H1 (cell line): ENCODE data around the gene BCL3. TPM values are rescaled to one million over a fixed set of nuclear protein-coding genes. Genes with fewer than 3 reads are reported as not detected.

Experiments
- CTCF ChIA-PET: fragments of 300-600 bp; sonication (Branson Sonifier 250); formaldehyde crosslinking; loops from one replicate; lab custom pipeline; 2021; ENCODE audit not compliant: partially characterized antibody; lab: Charles Lee
- POLR2A ChIA-PET: fragments of 300-600 bp; sonication (Branson Sonifier 250); formaldehyde crosslinking; loops from one replicate; lab custom pipeline; 2021; ENCODE audit warnings: inconsistent platforms; ENCODE audit not compliant: partially characterized antibody; lab: Charles Lee
- DNase-seq, 2 experiments: peaks; one replicate each; pipeline versions ENCODE4 v3.0.0 to v3.0.0-alpha.2; 2010 to 2022; ENCODE audit warnings: low spot score in 2 of 2, low read depth in 1 of 2, mixed read lengths in 1 of 2
- FAIRE-seq: peaks from 2 replicates; lab custom pipeline; 2011; peaks lifted over from hg19 to GRCh38; lab: Jason Lieb, UNC
- H2AFZ ChIP-seq: 2 replicates; pipeline ENCODE4 v1.8.1; 2012; ENCODE audit warnings: low read length, inconsistent platforms
- H2AK5ac ChIP-seq: 2 replicates; pipeline ENCODE4 v1.6.1; 2013; ENCODE audit warnings: low read depth, low read length
- H2BK120ac ChIP-seq: replicated peaks from 2 replicates; pipeline ENCODE3; 2013; ENCODE audit warnings: low read depth, low read length, inconsistent platforms
- H2BK12ac ChIP-seq: 2 replicates; pipeline ENCODE4 v1.6.1; 2013; ENCODE audit warnings: low read depth, low read length
- H2BK15ac ChIP-seq: 2 replicates; pipeline ENCODE4 v1.6.1; 2013; ENCODE audit warnings: low read length
- H2BK20ac ChIP-seq: 2 replicates; pipeline ENCODE4 v1.6.1; 2013; ENCODE audit warnings: low read length
- H2BK5ac ChIP-seq: 2 replicates; pipeline ENCODE4 v1.6.1; 2013; ENCODE audit warnings: low read depth, low read length
- H3K14ac ChIP-seq: 2 replicates; pipeline ENCODE4 v1.6.1; 2013; ENCODE audit warnings: inconsistent platforms; ENCODE audit not compliant: insufficient read length
- H3K18ac ChIP-seq: 2 replicates; pipeline ENCODE4 v1.6.1; 2013; ENCODE audit warnings: low read length; ENCODE audit errors: extremely low read depth
- H3K23ac ChIP-seq: 2 replicates; pipeline ENCODE4 v1.6.1; 2013; ENCODE audit warnings: inconsistent platforms; ENCODE audit not compliant: insufficient read length
- H3K23me2 ChIP-seq: 2 replicates; pipeline ENCODE4 v1.6.1; 2013; ENCODE audit warnings: low read depth, low read length
- H3K27ac ChIP-seq: 2 replicates; pipeline ENCODE4 v1.6.1; 2011; ENCODE audit warnings: low read depth, low read length, inconsistent platforms
- H3K27me3 ChIP-seq, 4 experiments: replicated peaks in 1 of 4; 1 replicate in 1 of 4; 2 replicates in 3 of 4; pipeline versions ENCODE4 v1.6.1 to v1.8.1; 2011 to 2013; ENCODE audit warnings: low read length in 3 of 4, mild to moderate bottlenecking in 3 of 4, inconsistent platforms in 2 of 4, mixed read lengths in 2 of 4, moderate library complexity in 1 of 4; ENCODE audit not compliant: control insufficient read depth in 3 of 4, insufficient read depth in 3 of 4; ENCODE audit errors: extremely low read depth in 1 of 4
- H3K36me3 ChIP-seq, 4 experiments: 2 replicates each; pipeline versions ENCODE4 v1.6.1 to v1.8.1; 2011 to 2013; ENCODE audit warnings: mild to moderate bottlenecking in 4 of 4, low read length in 3 of 4, moderate library complexity in 2 of 4, control low read depth in 1 of 4, inconsistent platforms in 1 of 4; ENCODE audit not compliant: insufficient read depth in 4 of 4, control insufficient read depth in 2 of 4
- H3K4ac ChIP-seq: replicated peaks from 2 replicates; pipeline ENCODE3; 2013; ENCODE audit warnings: low read length, low read depth, mixed read lengths, inconsistent platforms; ENCODE audit not compliant: insufficient read length
- H3K4me1 ChIP-seq, 4 experiments: replicated peaks in 1 of 4; 1 replicate in 1 of 4; 2 replicates in 3 of 4; pipeline versions ENCODE4 v1.6.1 to v1.8.1; 2011 to 2013; ENCODE audit warnings: low read length in 3 of 4, inconsistent platforms in 2 of 4, mixed read lengths in 1 of 4; ENCODE audit not compliant: insufficient read depth in 4 of 4, control insufficient read depth in 3 of 4
- H3K4me2 ChIP-seq, 2 experiments: 2 replicates each; pipeline versions ENCODE4 v1.6.1 to v1.8.1; 2011 to 2013; ENCODE audit warnings: low read depth in 2 of 2, low read length in 2 of 2, control low read depth in 1 of 2, inconsistent platforms in 1 of 2, mild to moderate bottlenecking in 1 of 2; ENCODE audit not compliant: insufficient read depth in 1 of 2
- H3K4me3 ChIP-seq, 4 experiments: fragments of 200-600, 300-600 bp in 1 of 4; sonication (generic), shearing (Covaris generic), sonication (Bioruptor Twin) in 1 of 4; 2 replicates each; pipeline versions ENCODE4 v1.5.1 to v1.8.1; 2011 to 2016; ENCODE audit warnings: low read length in 4 of 4, low read depth in 3 of 4, control low read depth in 2 of 4, inconsistent platforms in 2 of 4, mild to moderate bottlenecking in 2 of 4, mixed read lengths in 1 of 4, moderate library complexity in 1 of 4; ENCODE audit not compliant: insufficient read depth in 2 of 4; ENCODE audit errors: extremely low read depth in 1 of 4
- H3K56ac ChIP-seq: replicated peaks from 2 replicates; pipeline ENCODE3; 2013; ENCODE audit warnings: low read depth, mild to moderate bottlenecking, mixed read lengths, low read length, inconsistent platforms; ENCODE audit not compliant: insufficient read length
- H3K79me1 ChIP-seq: 2 replicates; pipeline ENCODE4 v1.6.1; 2013; ENCODE audit warnings: low read depth, low read length, control low read depth
- H3K79me2 ChIP-seq, 2 experiments: 2 replicates each; pipeline versions ENCODE4 v1.6.1 to v1.8.1; 2012 to 2013; ENCODE audit warnings: low read length in 2 of 2, mild to moderate bottlenecking in 2 of 2, inconsistent platforms in 1 of 2; ENCODE audit not compliant: insufficient read depth in 2 of 2, control insufficient read depth in 1 of 2
- H3K9ac ChIP-seq, 4 experiments: replicated peaks in 1 of 4; 1 replicate in 1 of 4; 2 replicates in 3 of 4; pipeline versions ENCODE4 v1.6.1 to v1.8.1; 2011 to 2013; ENCODE audit warnings: low read depth in 3 of 4, low read length in 3 of 4, control low read depth in 2 of 4, mild to moderate bottlenecking in 2 of 4, moderate library complexity in 2 of 4, inconsistent platforms in 1 of 4; ENCODE audit errors: extremely low read depth in 1 of 4
- H3K9me3 ChIP-seq, 2 experiments: 2 replicates each; pipeline versions ENCODE4 v1.6.1 to v1.8.1; 2012 to 2013; ENCODE audit warnings: mild to moderate bottlenecking in 2 of 2, moderate library complexity in 2 of 2, control low read depth in 1 of 2, inconsistent platforms in 1 of 2, low read depth in 1 of 2, low read length in 1 of 2, mixed read lengths in 1 of 2; ENCODE audit not compliant: insufficient read depth in 2 of 2
- H4K20me1 ChIP-seq, 2 experiments: replicated peaks in 1 of 2; 2 replicates each; pipeline versions ENCODE3 to v1.8.1; 2011 to 2013; ENCODE audit warnings: inconsistent platforms in 2 of 2, low read length in 2 of 2, mild to moderate bottlenecking in 1 of 2; ENCODE audit not compliant: insufficient read depth in 2 of 2, control insufficient read depth in 1 of 2
- H4K5ac ChIP-seq: 2 replicates; pipeline ENCODE4 v1.6.1; 2013; ENCODE audit warnings: low read length, low read depth, mixed read lengths, inconsistent platforms; ENCODE audit not compliant: insufficient read length
- H4K8ac ChIP-seq: 2 replicates; pipeline ENCODE4 v1.8.0; 2013; ENCODE audit warnings: mild to moderate bottlenecking, moderate library complexity, low read length, inconsistent platforms; ENCODE audit not compliant: insufficient read depth; ENCODE audit errors: extremely low read depth
- H4K91ac ChIP-seq: replicated peaks from 2 replicates; pipeline ENCODE3; 2013; ENCODE audit warnings: low read length, mixed read lengths, inconsistent platforms; ENCODE audit not compliant: insufficient read length
- CBX5 ChIP-seq: fragments of 300-800, 300-1000 bp; sonication (generic); IDR thresholded peaks from 2 replicates; pipeline ENCODE4 v1.7.1; 2016; ENCODE audit warnings: antibody characterized with exemption, low read length, low read depth
- CTBP2 ChIP-seq: IDR thresholded peaks from 2 replicates; pipeline ENCODE4 v1.7.0; 2011; ENCODE audit warnings: borderline replicate concordance, mild to moderate bottlenecking, moderate library complexity, mixed read lengths, low read length; ENCODE audit not compliant: insufficient read depth, insufficient read length
- CTCF ChIP-seq, 3 experiments: IDR thresholded peaks; 1 replicate in 2 of 3; 2 replicates in 1 of 3; pipeline versions ENCODE4 v1.5.1 to v1.6.1; 2011; ENCODE audit warnings: low read length in 3 of 3, mild to moderate bottlenecking in 3 of 3, inconsistent platforms in 2 of 3, low read depth in 1 of 3, moderate library complexity in 1 of 3; ENCODE audit not compliant: insufficient read depth in 1 of 3; ENCODE audit errors: control extremely low read depth in 1 of 3
- FOSL1 ChIP-seq: IDR thresholded peaks from 2 replicates; pipeline ENCODE4 v1.6.1; 2011; ENCODE audit warnings: mild to moderate bottlenecking, low read depth, low read length, moderate library complexity; ENCODE audit not compliant: insufficient read depth
- GTF2F1 ChIP-seq: IDR thresholded peaks from 2 replicates; pipeline ENCODE4 v1.6.1; 2012; ENCODE audit warnings: low read depth, low read length, improper control_type of control experiment, borderline replicate concordance
- HDAC6 ChIP-seq: IDR thresholded peaks from one replicate; pipeline ENCODE4 v1.7.1; 2012; ENCODE audit warnings: low read depth, mild to moderate bottlenecking, inconsistent platforms, low read length, moderate library complexity
- NANOG ChIP-seq: IDR thresholded peaks from 2 replicates; pipeline ENCODE4 v1.6.1; 2011; ENCODE audit warnings: low read length, low read depth, mild to moderate bottlenecking, inconsistent platforms; ENCODE audit not compliant: insufficient read depth, poor library complexity, severe bottlenecking
- POU5F1 ChIP-seq: IDR thresholded peaks from 2 replicates; pipeline ENCODE4 v1.6.1; 2011; ENCODE audit warnings: low read depth, mild to moderate bottlenecking, low read length, moderate library complexity
- SP4 ChIP-seq: IDR thresholded peaks from 2 replicates; pipeline ENCODE4 v1.6.1; 2012; ENCODE audit warnings: low read length, inconsistent platforms
- WGBS, 2 experiments: shearing (Covaris generic) in 1 of 2; methylation state at CpG; one replicate each; pipeline versions ENCODE4 v1.1.6 to v1.1.7; 2013 to 2015; ENCODE audit warnings: low lambda C conversion rate in 2 of 2, mixed read lengths in 2 of 2, inconsistent platforms in 1 of 2, low coverage in 1 of 2, missing lambda C conversion rate in 1 of 2; ENCODE audit not compliant: insufficient replicate concordance in 2 of 2, insufficient coverage in 1 of 2, insufficient read length in 1 of 2; ENCODE audit errors: extremely low coverage in 1 of 2, missing lambda C conversion rate in 1 of 2; 5-methylcytosine and 5-hydroxymethylcytosine counted together
- polyA plus RNA-seq, 7 experiments: library from polyadenylated mRNA; depleted of rRNA in 3 of 7; stranded (reverse) in 5 of 7; unstranded in 2 of 7; fragments of >200 nt in 5 of 7; fragments of 200-250 nt in 2 of 7; gene quantifications; 1 replicate in 5 of 7; 2 replicates in 1 of 7; 4 replicates in 1 of 7; pipeline versions ENCODE4 v1.2.1 to v1.2.3, GENCODE V29; 2011 to 2013; ENCODE audit warnings: missing spikeins in 2 of 7, mixed read lengths in 2 of 7
- total RNA-seq: library from RNA; stranded (reverse); fragmentation: NEBNext Ultra II Directional; extraction: Animal tissue kit (Norgen Biotek cat#: 25700); gene quantifications from 2 replicates; pipeline ENCODE4 v1.2.1, GENCODE V29; 2021

BCL3 gene
- total and polyA plus RNA-seq, 2 of the 8 experiments (the other 6 are each of a cell fraction or from before 2014, with no cell fraction given), result 0.88 to 2.4 TPM

GRCh38 chr19:44737238-44738071, 11.1 kb upstream of the BCL3 start:
- Histone ChIP-seq H2BK120ac (no peak overlapping the region), H4K5ac (no peak overlapping the region), H2BK20ac (no peak overlapping the region), H2AK5ac (no peak overlapping the region), H3K4me1 (peaks cover 0 to 4% (median 2%) of the 10 kb centered on the region in 4 experiments; a peak in 4 of 7 replicates), H3K14ac (no peak overlapping the region), H2BK5ac (no peak overlapping the region), H3K79me1 (no peaks in the 10 kb centered on the region), H3K23ac (no peak overlapping the region), H3K4ac (no peak overlapping the region), H4K8ac (peak overlapping the region; percentile 4; the same call in 1 of the 2 replicates), H3K9me3 (no peaks in the 10 kb centered on the region), H3K36me3 (no peaks in the 10 kb centered on the region), H4K20me1 (no peaks in the 10 kb centered on the region), H2BK12ac (no peak overlapping the region), H3K9ac (no peak overlapping the region), H3K23me2 (no peaks in the 10 kb centered on the region), H3K27me3 (peaks cover 0 to 3% (median 0%) of the 10 kb centered on the region in 4 experiments; a peak in 1 of 7 replicates), H2AFZ (no peak overlapping the region; the same call in 1 of the 2 replicates), H3K4me2 (no peak overlapping the region), H3K18ac (no peak overlapping the region), H3K4me3 (no peak overlapping the region), H2BK15ac (no peak overlapping the region), H3K79me2 (no peaks in the 10 kb centered on the region), H3K56ac (no peak overlapping the region), H3K27ac (no peak overlapping the region), H4K91ac (no peak overlapping the region)
- WGBS, 2 experiments, result 78% methylated on average over 13 of the region's 13 CpGs; no CpG with 5 or more reads in 1 of the 2 experiments
- POLR2A ChIA-PET, result interaction anchor here (0.7 to 0.8 kb wide), 2 partner anchors 9 to 227 kb away, joined by 3 read pairs; no protein-coding TSS in a partner anchor
- FAIRE-seq (no peak), DNase-seq (no peak)
- CTCF ChIA-PET, result interaction anchor here (0.6 to 9.4 kb wide), 10 partner anchors 10 to 1603 kb away, joined by 3 to 91 read pairs (median 7); no protein-coding TSS in a partner anchor
- TF ChIP-seq POU5F1, result no peak
- TF ChIP-seq HDAC6, result no peak
- no peak for TF ChIP-seq GTF2F1
- no peak for TF ChIP-seq SP4
- TF ChIP-seq NANOG, result no peak
- TF ChIP-seq CTCF (IDR thresholded peaks at IDR 0.05; ENCODE audit: control extremely low read depth in 1 of 3, insufficient read depth in 1 of 3, low read depth in 1 of 3, low read length in 3 of 3), result no peak
- no peak for TF ChIP-seq FOSL1
- TF ChIP-seq CBX5, result no peak
- no peak for TF ChIP-seq CTBP2
